Naive B cell (primary cell): ENCODE data around the gene PLCH2. TPM values are rescaled to one million over a fixed set of nuclear protein-coding genes. Genes with fewer than 3 reads are reported as not detected.

Experiments
- ATAC-seq, 2 donors: fragments of 150-1000 bp; cut with Tn5 transposase; 2 replicates each; pipeline ENCODE4 v1.10.0; 2021; ENCODE audit warnings: low read depth in 2 of 2, mild to moderate bottlenecking in 2 of 2, moderate library complexity in 2 of 2
- DNase-seq: peaks from one replicate; pipeline ENCODE4 v3.0.0; 2022
- H3K27ac Mint-ChIP-seq, 6 donors: one replicate each; pipeline ENCODE4 v1.8.0; 2020 to 2022; ENCODE audit warnings: mild to moderate bottlenecking in 6 of 6, mixed read lengths in 6 of 6, moderate library complexity in 5 of 6, inconsistent platforms in 2 of 6
- H3K27me3 Mint-ChIP-seq, 3 donors: one replicate each; pipeline ENCODE4 v1.8.0; 2021 to 2022; ENCODE audit warnings: mixed read lengths in 3 of 3, mild to moderate bottlenecking in 1 of 3
- H3K36me3 Mint-ChIP-seq, 2 donors: one replicate each; pipeline ENCODE4 v1.8.0; 2020 to 2022; ENCODE audit warnings: mixed read lengths in 2 of 2, inconsistent platforms in 1 of 2, mild to moderate bottlenecking in 1 of 2
- H3K4me1 Mint-ChIP-seq, 3 donors: one replicate each; pipeline ENCODE4 v1.8.0; 2020 to 2022; ENCODE audit warnings: mixed read lengths in 3 of 3, inconsistent platforms in 1 of 3, mild to moderate bottlenecking in 1 of 3, moderate library complexity in 1 of 3
- H3K4me3 Mint-ChIP-seq, 8 donors: one replicate each; pipeline ENCODE4 v1.8.0; 2020 to 2022; ENCODE audit warnings: mild to moderate bottlenecking in 8 of 8, mixed read lengths in 8 of 8, moderate library complexity in 8 of 8, inconsistent platforms in 2 of 8
- H3K9me3 Mint-ChIP-seq, 7 donors: one replicate each; pipeline ENCODE4 v1.8.0; 2020 to 2022; ENCODE audit warnings: mixed read lengths in 7 of 7, mild to moderate bottlenecking in 5 of 7, inconsistent platforms in 2 of 7, moderate library complexity in 1 of 7
- polyA plus RNA-seq, 6 donors: library from polyadenylated mRNA; unstranded; fragments of 300-500 nt; fragmentation: Illumina TruSeq; gene quantifications; one replicate each; pipeline ENCODE4 v1.2.3, GENCODE V29; 2021; ENCODE audit warnings: low read depth in 6 of 6

PLCH2 gene
- polyA plus RNA-seq, 6 donors from 2014 or later, result 0.94 to 2.5 (median 1.6) TPM

- peak overlapping the region in 1 of 6 donors; percentile 51 for H3K27ac Mint-ChIP-seq
These were observed 5.6 kb upstream of the PLCH2 start for GRCh38 chr1:2470290-2471158.

GRCh38 chr1:2471159-2471471 is 5.0 kb upstream of the PLCH2 start:
- Mint-ChIP-seq H3K27me3 (peaks cover 0 to 29% (median 16%) of the 10 kb centered on the region in 3 donors), H3K27ac (no peak overlapping the region), H3K4me1 (peaks cover 9 to 16% (median 9%) of the 10 kb centered on the region in 3 donors), H3K9me3 (no peaks in the 10 kb centered on the region), H3K36me3 (no peaks in the 10 kb centered on the region), H3K4me3 (no peak overlapping the region)
- DNase-seq (no peak), ATAC-seq (no peak)

More at GRCh38 chr1:2470290-2471158, 5.6 kb upstream of the PLCH2 start:
- Mint-ChIP-seq H3K9me3 (no peaks in the 10 kb centered on the region), H3K36me3 (no peaks in the 10 kb centered on the region), H3K27me3 (peaks cover 0 to 35% (median 16%) of the 10 kb centered on the region in 3 donors), H3K4me3 (peak overlapping the region in 1 of 8 donors; percentile 51), H3K4me1 (peaks cover 9 to 16% (median 9%) of the 10 kb centered on the region in 3 donors)
- ATAC-seq (no peak), DNase-seq (no peak)

- H3K4me1 Mint-ChIP-seq, result peaks cover 6 to 12% (median 9%) of the 10 kb centered on the region in 3 donors
- no peak overlapping the region for H3K27ac Mint-ChIP-seq
- ATAC-seq (no peak), DNase-seq (no peak)
- no peaks in the 10 kb centered on the region for H3K36me3 Mint-ChIP-seq
- H3K27me3 Mint-ChIP-seq, result peaks cover 0 to 24% (median 11%) of the 10 kb centered on the region in 3 donors
- H3K4me3 Mint-ChIP-seq, result no peak overlapping the region
- H3K9me3 Mint-ChIP-seq, result no peaks in the 10 kb centered on the region
These were observed 4.5 kb upstream of the PLCH2 start for GRCh38 chr1:2471587-2472001.

- H3K4me1 Mint-ChIP-seq, result peaks cover 5 to 12% (median 9%) of the 10 kb centered on the region in 3 donors
- peaks cover 0 to 22% (median 8%) of the 10 kb centered on the region in 3 donors for H3K27me3 Mint-ChIP-seq
- DNase-seq (no peak), ATAC-seq (no peak)
- H3K27ac Mint-ChIP-seq, result no peak overlapping the region
- no peaks in the 10 kb centered on the region for H3K36me3 Mint-ChIP-seq
- no peak overlapping the region for H3K4me3 Mint-ChIP-seq
- H3K9me3 Mint-ChIP-seq, result no peaks in the 10 kb centered on the region
These were observed 4.0 kb upstream of the PLCH2 start for GRCh38 chr1:2472109-2472508.

GRCh38 chr1:2472561-2473177 is 3.4 kb upstream of the PLCH2 start:
- Mint-ChIP-seq H3K36me3 (no peaks in the 10 kb centered on the region), H3K27me3 (peaks cover 0 to 22% (median 8%) of the 10 kb centered on the region in 3 donors), H3K4me1 (peaks cover 5 to 12% (median 9%) of the 10 kb centered on the region in 3 donors), H3K9me3 (no peaks in the 10 kb centered on the region), H3K27ac (no peak overlapping the region), H3K4me3 (no peak overlapping the region)
- ATAC-seq, result no peak
- no peak for DNase-seq

- Mint-ChIP-seq H3K36me3 (no peaks in the 10 kb centered on the region), H3K4me1 (peaks cover 5 to 12% (median 9%) of the 10 kb centered on the region in 3 donors), H3K9me3 (no peaks in the 10 kb centered on the region), H3K27ac (no peak overlapping the region), H3K27me3 (peaks cover 0 to 20% (median 7%) of the 10 kb centered on the region in 3 donors), H3K4me3 (no peak overlapping the region)
- ATAC-seq (no peak), DNase-seq (no peak)
These were observed 2.9 kb upstream of the PLCH2 start for GRCh38 chr1:2473198-2473597.

GRCh38 chr1:2474104-2474844 is 1.8 kb upstream of the PLCH2 start:
- Mint-ChIP-seq H3K27ac (no peak overlapping the region), H3K36me3 (no peaks in the 10 kb centered on the region), H3K4me1 (peaks cover 5 to 12% (median 5%) of the 10 kb centered on the region in 3 donors), H3K4me3 (peak overlapping the region in 1 of 8 donors; percentile 9), H3K9me3 (no peaks in the 10 kb centered on the region), H3K27me3 (peaks cover 0 to 14% (median 0%) of the 10 kb centered on the region in 3 donors)
- DNase-seq (no peak), ATAC-seq (no peak)

- Mint-ChIP-seq H3K27me3 (peaks cover 0 to 11% (median 0%) of the 10 kb centered on the region in 3 donors), H3K36me3 (no peaks in the 10 kb centered on the region), H3K9me3 (no peaks in the 10 kb centered on the region), H3K4me3 (no peak overlapping the region), H3K27ac (peak overlapping the region in 1 of 6 donors; percentile 47), H3K4me1 (peaks cover 5 to 11% (median 5%) of the 10 kb centered on the region in 3 donors)
- ATAC-seq (no peak), DNase-seq (no peak)
These were observed 1.1 kb upstream of the PLCH2 start for GRCh38 chr1:2474933-2475371.

GRCh38 chr1:2475571-2475970 is 518 bp upstream of the PLCH2 start:
- Mint-ChIP-seq H3K27me3 (peaks cover 0 to 8% (median 0%) of the 10 kb centered on the region in 3 donors), H3K4me1 (peaks cover 5% of the 10 kb centered on the region in 3 donors), H3K27ac (no peak overlapping the region), H3K4me3 (no peak overlapping the region), H3K9me3 (no peaks in the 10 kb centered on the region), H3K36me3 (no peaks in the 10 kb centered on the region)
- DNase-seq (no peak), ATAC-seq (no peak)

GRCh38 chr1:2477309-2477708 is 1.2 kb downstream of the PLCH2 start:
- no peak overlapping the region for H3K27ac Mint-ChIP-seq
- DNase-seq (no peak), ATAC-seq (no peak)
- H3K27me3 Mint-ChIP-seq, result no peaks in the 10 kb centered on the region
- no peaks in the 10 kb centered on the region for H3K9me3 Mint-ChIP-seq
- peaks cover 0 to 3% (median 0%) of the 10 kb centered on the region in 3 donors for H3K4me1 Mint-ChIP-seq
- no peak overlapping the region for H3K4me3 Mint-ChIP-seq
- no peaks in the 10 kb centered on the region for H3K36me3 Mint-ChIP-seq

GRCh38 chr1:2477791-2478499 is 1.9 kb downstream of the PLCH2 start:
- no peak for DNase-seq
- Mint-ChIP-seq H3K36me3 (no peaks in the 10 kb centered on the region), H3K27ac (no peak overlapping the region), H3K4me1 (peaks cover 0 to 3% (median 0%) of the 10 kb centered on the region in 3 donors), H3K27me3 (no peaks in the 10 kb centered on the region), H3K9me3 (no peaks in the 10 kb centered on the region), H3K4me3 (no peak overlapping the region)
- ATAC-seq, result no peak

- Mint-ChIP-seq H3K27me3 (no peaks in the 10 kb centered on the region), H3K4me1 (peaks cover 0 to 7% (median 4%) of the 10 kb centered on the region in 3 donors), H3K4me3 (no peak overlapping the region), H3K27ac (no peak overlapping the region), H3K9me3 (no peaks in the 10 kb centered on the region), H3K36me3 (no peaks in the 10 kb centered on the region)
- DNase-seq (no peak), ATAC-seq (no peak)
These were observed 3.1 kb downstream of the PLCH2 start for GRCh38 chr1:2479186-2479585.

GRCh38 chr1:2479618-2480017 is 3.5 kb downstream of the PLCH2 start:
- H3K36me3 Mint-ChIP-seq, result no peaks in the 10 kb centered on the region
- H3K27ac Mint-ChIP-seq, result no peak overlapping the region
- no peaks in the 10 kb centered on the region for H3K9me3 Mint-ChIP-seq
- DNase-seq, result no peak
- no peak overlapping the region for H3K4me3 Mint-ChIP-seq
- peaks cover 0 to 8% (median 7%) of the 10 kb centered on the region in 3 donors for H3K4me1 Mint-ChIP-seq
- H3K27me3 Mint-ChIP-seq, result no peaks in the 10 kb centered on the region
- no peak for ATAC-seq
